ENCODE measurements around the gene HIC1. TPM values are rescaled to one million over a fixed set of nuclear protein-coding genes. Genes with fewer than 3 reads are reported as not detected.
A peak's percentile ranks its signal among the peaks of the same experiment; 100 is the strongest.

HIC1 gene
- total and polyA plus RNA-seq, 2 of the 4 experiments (the other 2 are of a cell fraction): 10.4 to 23.0 TPM

GRCh38 chr17:2042933-2043332, 12.0 kb upstream of the HIC1 start:
- Histone ChIP-seq H3K36me3 (ENCODE audit: control insufficient read depth, insufficient read depth, low read length) (peaks cover 27% of the 10 kb centered on the region), H3K4me3 (ENCODE audit: insufficient read depth, low read depth, low read length) (no peak overlapping the region), H3K4me1 (ENCODE audit: control insufficient read depth, insufficient read depth, low read length) (peaks cover 22% of the 10 kb centered on the region), H4K8ac (ENCODE audit: low read depth in 2 of 2, low read length in 2 of 2) (peak overlapping the region; percentile 90 to 99; a peak in 3 of 4 replicates), H3K9me1 (ENCODE audit: insufficient read depth, low read length) (peaks cover 22% of the 10 kb centered on the region), H3K56ac (ENCODE audit: extremely low read depth, insufficient read depth, low read length) (no peak overlapping the region), H3K14ac (replicated peaks; ENCODE audit: low read depth, low read length) (0 out of 2 replicates have a peak overlapping the region, but pooled peaks have one; percentile 43), H3K18ac (ENCODE audit: low read depth, low read length) (no peak overlapping the region), H3K4ac (ENCODE audit: low read depth, low read length) (peak overlapping the region; percentile 99; the same call in 1 of the 2 replicates), H2AFZ (replicated peaks; ENCODE audit: low read length, poor library complexity) (no peak overlapping the region), H2BK120ac (ENCODE audit: low read depth, low read length) (no peak overlapping the region), H3K4me2 (ENCODE audit: low read depth, low read length) (peak overlapping the region; percentile 94), H3K79me1 (ENCODE audit: low read depth in 1 of 2, low read length in 2 of 2) (peaks cover 22 to 40% of the 10 kb centered on the region in 2 experiments), H4K20me1 (ENCODE audit: insufficient read depth, low read length) (peaks cover 11% of the 10 kb centered on the region; the same call in 1 of the 2 replicates), H4K91ac (ENCODE audit: insufficient read depth, low read depth, low read length) (no peak overlapping the region), H2BK5ac (ENCODE audit: low read depth, low read length, poor library complexity, severe bottlenecking) (peak overlapping the region; percentile 86), H4K5ac (ENCODE audit: low read depth, low read length) (peak overlapping the region; percentile 96; the same call in 1 of the 2 replicates), H3K9me3 (ENCODE audit: control insufficient read depth, insufficient read depth, low read length) (no peaks in the 10 kb centered on the region), H3K27ac (ENCODE audit: insufficient read depth, low read length) (peak overlapping the region; percentile 94), H2BK15ac (ENCODE audit: low read depth, low read length) (no peak overlapping the region), H3K27me3 (ENCODE audit: control insufficient read depth, insufficient read depth, low read length) (no peaks in the 10 kb centered on the region), H3K9ac (ENCODE audit: low read depth, low read length) (peak overlapping the region; percentile 95), H2AK9ac (replicated peaks; ENCODE audit: low read depth, low read length, poor library complexity) (peak overlapping the region; percentile 97), H2AK5ac (ENCODE audit: low read depth, low read length) (peak overlapping the region; percentile 99), H3K23ac (ENCODE audit: low read depth, low read length) (peak overlapping the region; percentile 99; the same call in 1 of the 2 replicates), H2BK20ac (ENCODE audit: low read depth, low read length) (no peak overlapping the region)
- DNase-seq: no peak
- intact Hi-C loops (cut with micrococcal nuclease) (loop anchor here (5.0 kb wide), 1 partner anchor 326 kb away; no protein-coding TSS in a partner anchor), dilution Hi-C loops (cut with HindIII; ENCODE audit: low sequenced_read_pairs, unreplicated experiment) (no loop called here), in situ Hi-C loops (cut with MboI; ENCODE audit: low sequenced_read_pairs) (loop anchor here (25.0 kb wide), 1 partner anchor 331 kb away; the partner anchor contains the start of genes TLCD2 and WDR81)
- TF ChIP-seq RAD21 (IDR thresholded peaks at IDR 0.05; ENCODE audit: low read length): no peak
- ATAC-seq (ENCODE audit: low read depth): no peak
- 75% methylated on average over 1 of the region's 5 CpGs; no CpG with 5 or more reads in 1 of the 2 experiments for WGBS, 2 experiments (ENCODE audit: extremely low coverage in 2 of 2, insufficient read length in 1 of 2)
- POLR2A ChIA-PET (ENCODE audit: unreplicated experiment): no interaction called here
- BruUV-seq (replicated peaks): TSS peak; percentile 63
- CTCF ChIA-PET: no interaction called here
